Neural cell (in vitro differentiated cells): ENCODE results near the gene PFKP. TPM values are rescaled to one million over a fixed set of nuclear protein-coding genes. Genes with fewer than 3 reads are reported as not detected.

Experiments
- H2AFZ ChIP-seq: fragments of 200-600, 300-800 bp; sonication (generic), shearing (Covaris generic); 2 replicates; pipeline ENCODE4 v1.6.0; 2014; ENCODE audit warnings: low read depth, mild to moderate bottlenecking, antibody characterized with exemption, low read length, moderate library complexity
- H3F3A ChIP-seq: fragments of 200-600 bp; shearing (Covaris generic); 2 replicates; pipeline ENCODE4 v1.6.1; 2016; ENCODE audit warnings: mild to moderate bottlenecking, moderate library complexity, mixed read lengths, antibody characterized with exemption, low read length; ENCODE audit not compliant: insufficient read depth, poor library complexity, severe bottlenecking
- H3K27ac ChIP-seq: fragments of 200-600, 300-800 bp; sonication (generic), shearing (Covaris generic); 2 replicates; pipeline ENCODE4 v1.5.1; 2014; ENCODE audit warnings: mild to moderate bottlenecking, low read length, moderate library complexity
- H3K27me3 ChIP-seq: fragments of 300-800, 200-600 bp; sonication (generic), shearing (Covaris generic); 2 replicates; pipeline ENCODE4 v1.6.0; 2014; ENCODE audit warnings: mild to moderate bottlenecking, low read depth, low read length, moderate library complexity; ENCODE audit not compliant: insufficient read depth
- H3K36me3 ChIP-seq: fragments of 300-800, 200-600 bp; sonication (generic), shearing (Covaris generic); 2 replicates; pipeline ENCODE4 v1.5.1; 2014; ENCODE audit warnings: mild to moderate bottlenecking, antibody characterized with exemption, low read length, moderate library complexity; ENCODE audit not compliant: insufficient read depth
- H3K4me2 ChIP-seq: fragments of 300-800, 200-600 bp; sonication (generic), shearing (Covaris generic); 2 replicates; pipeline ENCODE4 v1.6.0; 2014; ENCODE audit warnings: mild to moderate bottlenecking, low read length
- H3K4me3 ChIP-seq: fragments of 300-800, 200-600 bp; sonication (generic), shearing (Covaris generic); 2 replicates; pipeline ENCODE4 v1.5.1; 2014; ENCODE audit warnings: mild to moderate bottlenecking, low read length, moderate library complexity
- H3K79me2 ChIP-seq: fragments of 200-600 bp; shearing (Covaris generic); replicated peaks from 2 replicates; pipeline ENCODE4 v1.6.0; 2014; ENCODE audit warnings: mild to moderate bottlenecking, low read length, moderate library complexity; ENCODE audit not compliant: insufficient read depth
- H3K9ac ChIP-seq: fragments of 300-800, 200-600 bp; sonication (generic), shearing (Covaris generic); 2 replicates; pipeline ENCODE4 v1.6.1; 2016; ENCODE audit warnings: mild to moderate bottlenecking, low read length, mixed read lengths
- H3K9me2 ChIP-seq: fragments of 200-600 bp; shearing (Covaris generic); 2 replicates; pipeline ENCODE4 v1.6.1; 2016; ENCODE audit warnings: mild to moderate bottlenecking, low read length, mixed read lengths; ENCODE audit not compliant: insufficient read depth
- H3K9me3 ChIP-seq: fragments of 200-600, 300-800 bp; sonication (generic), shearing (Covaris generic); 2 replicates; pipeline ENCODE4 v1.6.1; 2016; ENCODE audit warnings: mild to moderate bottlenecking, mixed run types, low read length, moderate library complexity, mixed read lengths
- H4K20me1 ChIP-seq: fragments of 200-600 bp; shearing (Covaris generic); 2 replicates; pipeline ENCODE4 v1.6.1; 2016; ENCODE audit warnings: mild to moderate bottlenecking, mixed run types; ENCODE audit not compliant: insufficient read depth
- EP300 ChIP-seq: fragments of 450-650 bp; conservative IDR thresholded peaks from 2 replicates; pipeline ENCODE4 v1.6.1; 2014; ENCODE audit warnings: antibody characterized with exemption, mild to moderate bottlenecking, moderate library complexity; ENCODE audit not compliant: poor library complexity, severe bottlenecking
- EZH2 ChIP-seq: fragments of 200-600, 300-800 bp; shearing (Covaris generic), sonication (generic); IDR thresholded peaks from 2 replicates; pipeline ENCODE4 v1.6.1; 2014; ENCODE audit warnings: antibody characterized with exemption, low read length, borderline replicate concordance, mild to moderate bottlenecking; ENCODE audit not compliant: insufficient read depth, poor library complexity, severe bottlenecking
- MXI1 ChIP-seq: fragments of 450-650 bp; conservative IDR thresholded peaks from 2 replicates; pipeline ENCODE4 v1.6.1; 2014; ENCODE audit warnings: antibody characterized with exemption, mild to moderate bottlenecking; ENCODE audit not compliant: poor library complexity, severe bottlenecking
- POLR2AphosphoS5 ChIP-seq: IDR thresholded peaks from 2 replicates; pipeline ENCODE4 v1.6.1; 2012
- RAD21 ChIP-seq: fragments of 450-650 bp; conservative IDR thresholded peaks from 2 replicates; pipeline ENCODE4 v1.6.1; 2014; ENCODE audit warnings: antibody characterized with exemption, mild to moderate bottlenecking, moderate library complexity
- SMC3 ChIP-seq: fragments of 450-650 bp; conservative IDR thresholded peaks from 2 replicates; pipeline ENCODE4 v1.6.1; 2014; ENCODE audit warnings: antibody characterized with exemption, mild to moderate bottlenecking, moderate library complexity; ENCODE audit not compliant: poor library complexity
- TAF1 ChIP-seq: IDR thresholded peaks from 2 replicates; pipeline ENCODE4 v1.6.1; 2012; ENCODE audit warnings: low read depth
- polyA plus RNA-seq: library from polyadenylated mRNA; depleted of rRNA; stranded (reverse); fragments of >200 nt; gene quantifications from 2 replicates; pipeline ENCODE4 v1.2.3, GENCODE V29; 2014
- TF ChIP-seq, protein P1 (sequence below): IDR thresholded peaks from 2 replicates; pipeline ENCODE4 v1.6.1; 2012; ENCODE audit warnings: borderline replicate concordance
- TF ChIP-seq, protein P2 (sequence below): fragments of 450-650 bp; IDR thresholded peaks from 2 replicates; pipeline ENCODE4 v1.5.1; 2014; ENCODE audit warnings: antibody characterized with exemption, mild to moderate bottlenecking, moderate library complexity; ENCODE audit not compliant: poor library complexity, severe bottlenecking

PFKP gene
- polyA plus RNA-seq, 1 donor from 2014 or later, result 27.9 TPM

DNA sequence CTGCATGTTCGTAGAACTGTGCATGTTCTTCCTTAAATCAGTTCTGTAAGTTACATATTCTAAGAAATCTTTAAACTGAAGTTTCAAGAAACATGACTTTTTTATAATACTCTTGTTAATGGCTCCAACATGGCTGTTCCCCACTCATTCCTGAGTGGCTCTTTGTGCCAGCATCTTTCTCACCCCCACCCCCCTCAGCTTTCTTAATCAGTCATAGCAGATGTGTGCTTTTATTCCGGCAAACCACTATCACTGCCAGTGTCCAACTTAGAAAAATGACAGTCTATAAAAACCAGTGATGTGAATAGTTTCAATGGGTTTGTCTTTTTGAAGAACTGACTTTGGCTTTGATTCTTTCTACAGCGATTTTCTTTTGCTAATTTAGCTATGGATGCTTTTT lies 67.7 kb downstream of the PFKP start:
- no peak overlapping the region for H2AFZ ChIP-seq
- no peak for TF ChIP-seq POLR2AphosphoS5
- TF ChIP-seq EZH2, result no peak
- TF ChIP-seq, protein P1, sequence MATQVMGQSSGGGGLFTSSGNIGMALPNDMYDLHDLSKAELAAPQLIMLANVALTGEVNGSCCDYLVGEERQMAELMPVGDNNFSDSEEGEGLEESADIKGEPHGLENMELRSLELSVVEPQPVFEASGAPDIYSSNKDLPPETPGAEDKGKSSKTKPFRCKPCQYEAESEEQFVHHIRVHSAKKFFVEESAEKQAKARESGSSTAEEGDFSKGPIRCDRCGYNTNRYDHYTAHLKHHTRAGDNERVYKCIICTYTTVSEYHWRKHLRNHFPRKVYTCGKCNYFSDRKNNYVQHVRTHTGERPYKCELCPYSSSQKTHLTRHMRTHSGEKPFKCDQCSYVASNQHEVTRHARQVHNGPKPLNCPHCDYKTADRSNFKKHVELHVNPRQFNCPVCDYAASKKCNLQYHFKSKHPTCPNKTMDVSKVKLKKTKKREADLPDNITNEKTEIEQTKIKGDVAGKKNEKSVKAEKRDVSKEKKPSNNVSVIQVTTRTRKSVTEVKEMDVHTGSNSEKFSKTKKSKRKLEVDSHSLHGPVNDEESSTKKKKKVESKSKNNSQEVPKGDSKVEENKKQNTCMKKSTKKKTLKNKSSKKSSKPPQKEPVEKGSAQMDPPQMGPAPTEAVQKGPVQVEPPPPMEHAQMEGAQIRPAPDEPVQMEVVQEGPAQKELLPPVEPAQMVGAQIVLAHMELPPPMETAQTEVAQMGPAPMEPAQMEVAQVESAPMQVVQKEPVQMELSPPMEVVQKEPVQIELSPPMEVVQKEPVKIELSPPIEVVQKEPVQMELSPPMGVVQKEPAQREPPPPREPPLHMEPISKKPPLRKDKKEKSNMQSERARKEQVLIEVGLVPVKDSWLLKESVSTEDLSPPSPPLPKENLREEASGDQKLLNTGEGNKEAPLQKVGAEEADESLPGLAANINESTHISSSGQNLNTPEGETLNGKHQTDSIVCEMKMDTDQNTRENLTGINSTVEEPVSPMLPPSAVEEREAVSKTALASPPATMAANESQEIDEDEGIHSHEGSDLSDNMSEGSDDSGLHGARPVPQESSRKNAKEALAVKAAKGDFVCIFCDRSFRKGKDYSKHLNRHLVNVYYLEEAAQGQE, result no peak
- TF ChIP-seq SMC3, result no peak
- TF ChIP-seq TAF1, result no peak
- no peak for TF ChIP-seq RAD21
- no peak for TF ChIP-seq EP300
- no peak overlapping the region for H3K4me3 ChIP-seq

DNA sequence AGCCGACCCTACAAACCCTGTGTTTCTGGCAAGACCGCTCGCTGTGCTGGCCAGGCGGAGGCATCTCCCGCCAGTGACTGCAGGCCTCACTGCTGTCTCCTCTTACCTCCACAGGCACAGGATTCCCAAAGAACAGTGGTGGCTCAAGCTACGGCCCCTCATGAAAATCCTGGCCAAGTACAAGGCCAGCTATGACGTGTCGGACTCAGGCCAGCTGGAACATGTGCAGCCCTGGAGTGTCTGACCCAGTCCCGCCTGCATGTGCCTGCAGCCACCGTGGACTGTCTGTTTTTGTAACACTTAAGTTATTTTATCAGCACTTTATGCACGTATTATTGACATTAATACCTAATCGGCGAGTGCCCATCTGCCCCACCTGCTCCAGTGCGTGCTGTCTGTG lies 69.0 kb downstream of the PFKP start:
- H3K27ac ChIP-seq, result no peak overlapping the region
- TF ChIP-seq POLR2AphosphoS5 (no peak), MXI1 (no peak), RAD21 (no peak), EZH2 (no peak), TAF1 (no peak), SMC3 (no peak), EP300 (no peak)
- TF ChIP-seq, protein P1, result no peak
- TF ChIP-seq, protein P2, sequence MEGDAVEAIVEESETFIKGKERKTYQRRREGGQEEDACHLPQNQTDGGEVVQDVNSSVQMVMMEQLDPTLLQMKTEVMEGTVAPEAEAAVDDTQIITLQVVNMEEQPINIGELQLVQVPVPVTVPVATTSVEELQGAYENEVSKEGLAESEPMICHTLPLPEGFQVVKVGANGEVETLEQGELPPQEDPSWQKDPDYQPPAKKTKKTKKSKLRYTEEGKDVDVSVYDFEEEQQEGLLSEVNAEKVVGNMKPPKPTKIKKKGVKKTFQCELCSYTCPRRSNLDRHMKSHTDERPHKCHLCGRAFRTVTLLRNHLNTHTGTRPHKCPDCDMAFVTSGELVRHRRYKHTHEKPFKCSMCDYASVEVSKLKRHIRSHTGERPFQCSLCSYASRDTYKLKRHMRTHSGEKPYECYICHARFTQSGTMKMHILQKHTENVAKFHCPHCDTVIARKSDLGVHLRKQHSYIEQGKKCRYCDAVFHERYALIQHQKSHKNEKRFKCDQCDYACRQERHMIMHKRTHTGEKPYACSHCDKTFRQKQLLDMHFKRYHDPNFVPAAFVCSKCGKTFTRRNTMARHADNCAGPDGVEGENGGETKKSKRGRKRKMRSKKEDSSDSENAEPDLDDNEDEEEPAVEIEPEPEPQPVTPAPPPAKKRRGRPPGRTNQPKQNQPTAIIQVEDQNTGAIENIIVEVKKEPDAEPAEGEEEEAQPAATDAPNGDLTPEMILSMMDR, result no peak

More for the DNA sequence above, 67.7 kb downstream of the PFKP start:
- no peaks in the 10 kb centered on the region for H3K79me2 ChIP-seq
- no peak overlapping the region for H3K9ac ChIP-seq
- H3F3A ChIP-seq, result no peaks in the 10 kb centered on the region
- peaks cover 23% of the 10 kb centered on the region for H3K36me3 ChIP-seq
- H3K27me3 ChIP-seq, result no peaks in the 10 kb centered on the region
- H3K9me2 ChIP-seq, result no peaks in the 10 kb centered on the region
- no peak overlapping the region for H3K27ac ChIP-seq
- no peaks in the 10 kb centered on the region for H3K9me3 ChIP-seq
- H3K4me2 ChIP-seq, result no peak overlapping the region
- no peaks in the 10 kb centered on the region for H4K20me1 ChIP-seq

More for the DNA sequence above, 69.0 kb downstream of the PFKP start:
- no peaks in the 10 kb centered on the region for H3K27me3 ChIP-seq
- no peak overlapping the region for H3K9ac ChIP-seq
- no peak overlapping the region for H3K4me3 ChIP-seq
- no peaks in the 10 kb centered on the region for H3K9me3 ChIP-seq
- no peaks in the 10 kb centered on the region for H3K9me2 ChIP-seq
- H4K20me1 ChIP-seq, result no peaks in the 10 kb centered on the region
- peaks cover 24% of the 10 kb centered on the region for H3K36me3 ChIP-seq
- no peak overlapping the region for H3K4me2 ChIP-seq
- no peaks in the 10 kb centered on the region for H3K79me2 ChIP-seq
- no peak overlapping the region for H2AFZ ChIP-seq
- no peaks in the 10 kb centered on the region for H3F3A ChIP-seq
